Keratinocyte (primary cell): Measurements from ENCODE around the gene SLC6A7.

ENCODE experiments used
- CTCF ChIP-seq, 3 experiments: IDR thresholded peaks in 1 of 3; conservative IDR thresholded peaks in 1 of 3; optimal IDR thresholded peaks in 1 of 3; 2 replicates in 2 of 3; 3 replicates in 1 of 3; pipeline versions ENCODE3 to v1.5.1; 2011; ENCODE audit warnings: low read length in 3 of 3, mild to moderate bottlenecking in 3 of 3, moderate library complexity in 2 of 3, control low read depth in 1 of 3, inconsistent platforms in 1 of 3; ENCODE audit not compliant: insufficient read depth in 2 of 3; ENCODE audit errors: extremely low read depth in 1 of 3
- EZH2 ChIP-seq: IDR thresholded peaks from one replicate; pipeline ENCODE4 v1.6.1; 2012; ENCODE audit warnings: inconsistent platforms, mild to moderate bottlenecking, low read length, moderate library complexity

GRCh38 chr5:150158170-150158949 is 31.5 kb upstream of the SLC6A7 start:
- no peak for TF ChIP-seq CTCF (optimal IDR thresholded peaks at IDR 0.05 in 1 of 3, IDR thresholded peaks at IDR 0.05 in 1 of 3, conservative IDR thresholded peaks at IDR 0.05 in 1 of 3; ENCODE audit: extremely low read depth in 1 of 3, insufficient read depth in 2 of 3, low read length in 3 of 3)
- no peak for TF ChIP-seq EZH2
